Fibroblast of villous mesenchyme (primary cell): ENCODE results near the gene CABLES1. TPM values are rescaled to one million over a fixed set of nuclear protein-coding genes. Genes with fewer than 3 reads are reported as not detected.

Experiments
- DNase-seq: peaks from one replicate; pipeline ENCODE4 v3.0.0-alpha.2; 2010; ENCODE audit warnings: low read depth
- H3K4me3 ChIP-seq: 2 replicates; pipeline ENCODE4 v1.5.1; 2011; ENCODE audit warnings: low read depth, mild to moderate bottlenecking, low read length
- CTCF ChIP-seq: IDR thresholded peaks from 2 replicates; pipeline ENCODE4 v1.5.1; 2012; ENCODE audit warnings: low read depth, mild to moderate bottlenecking, low read length; ENCODE audit not compliant: insufficient read depth
- total RNA-seq: library from RNA; depleted of rRNA; stranded (reverse); fragments of >200 nt; gene quantifications from 2 replicates; pipeline ENCODE4 v1.2.3, GENCODE V29; 2012

CABLES1 gene
- total RNA-seq, 1 donor: 0.43 TPM

GRCh38 chr18:23149570-23149969 is 14.3 kb downstream of the CABLES1 start:
- DNase-seq: no peak
- TF ChIP-seq CTCF: no peak
- H3K4me3 ChIP-seq: no peak overlapping the region

DNA sequence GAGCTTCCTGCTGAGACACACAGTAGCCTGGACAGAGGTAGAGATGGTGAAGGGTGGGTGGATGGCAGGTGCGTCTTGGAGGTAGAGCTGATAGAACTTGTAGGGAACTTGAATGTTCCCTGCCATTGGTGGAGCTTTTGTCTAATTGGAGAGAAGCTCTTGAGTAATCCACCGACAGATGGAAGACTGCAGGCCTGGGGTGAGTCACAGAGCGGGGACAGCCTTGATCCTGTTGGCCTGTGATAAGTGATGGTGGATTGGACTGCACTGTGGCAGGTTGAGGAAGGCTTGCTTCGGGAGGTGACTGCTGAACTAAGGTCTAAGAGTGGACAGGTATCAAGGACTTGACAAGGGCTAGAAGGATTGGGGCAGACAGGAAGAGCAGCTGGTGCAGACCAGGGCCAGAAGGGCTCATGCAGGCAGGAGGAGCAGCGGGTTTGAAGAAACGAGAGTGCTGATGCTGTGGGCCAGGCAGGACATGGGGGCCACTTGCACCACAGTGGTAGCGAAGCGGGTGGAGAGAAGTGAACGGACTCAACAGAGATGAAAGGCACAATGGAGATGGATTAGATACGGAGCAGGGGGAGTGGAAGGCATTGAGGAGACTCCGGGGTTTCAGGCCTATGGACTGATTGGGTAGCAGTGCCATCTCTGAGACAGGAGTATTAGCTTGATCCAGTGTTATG is 16.3 kb downstream of the CABLES1 start:
- DNase-seq: no peak
- H3K4me3 ChIP-seq: no peak overlapping the region
- no peak for TF ChIP-seq CTCF

DNA sequence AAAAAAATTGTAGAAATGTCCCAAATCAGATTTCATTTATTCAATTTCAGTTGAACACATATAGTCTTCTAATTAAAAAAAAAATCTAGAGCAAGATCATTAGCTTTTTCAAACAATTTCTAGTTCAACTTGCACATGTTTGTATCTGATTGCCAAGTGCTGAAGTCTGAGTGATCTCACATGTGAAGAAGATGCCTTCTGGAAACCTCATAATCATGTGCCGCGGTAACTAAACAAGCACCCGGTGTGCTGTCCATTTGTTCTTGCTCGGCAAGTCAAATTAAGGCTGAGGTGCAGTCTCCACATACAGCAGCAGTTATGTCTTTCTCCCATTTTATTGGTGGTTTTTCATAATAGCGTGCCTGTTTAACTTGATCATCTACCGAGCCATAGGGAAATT is 18.7 kb downstream of the CABLES1 start:
- DNase-seq: no peak
- no peak for TF ChIP-seq CTCF
- H3K4me3 ChIP-seq: no peak overlapping the region

DNA sequence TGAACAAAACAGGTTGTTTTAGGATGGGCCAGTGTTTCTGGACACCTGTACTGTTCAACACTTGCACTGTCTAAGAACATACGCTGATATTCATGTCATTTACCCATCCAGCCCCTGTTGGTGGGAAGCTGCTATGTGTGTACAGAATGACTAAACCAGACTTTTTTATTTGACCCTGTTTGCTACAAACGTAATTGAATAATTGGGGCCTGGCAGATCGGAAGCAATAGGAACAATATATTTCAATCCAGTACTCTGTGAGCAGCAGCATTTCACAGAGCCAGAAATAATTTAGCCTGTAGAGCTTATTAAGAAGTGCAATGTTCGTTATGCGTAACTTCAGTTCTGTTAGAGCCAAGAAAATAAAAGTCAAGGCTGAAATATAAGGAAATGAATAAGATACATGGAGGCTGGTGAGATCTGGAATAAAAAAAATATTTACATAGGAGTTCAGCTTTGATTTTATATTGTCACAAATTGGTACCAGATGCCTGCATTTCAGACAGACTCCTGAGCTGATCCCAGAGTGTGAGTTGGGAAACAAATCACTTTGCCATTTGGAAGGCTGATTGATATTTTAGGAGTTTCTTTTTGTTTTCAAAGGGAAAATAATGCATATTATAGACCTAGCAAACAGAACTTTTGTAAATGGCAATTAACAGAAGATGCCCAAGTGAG is 19.7 kb downstream of the CABLES1 start:
- no peak overlapping the region for H3K4me3 ChIP-seq
- TF ChIP-seq CTCF: no peak
- DNase-seq: no peak

GRCh38 chr18:23155537-23155936 is 20.3 kb downstream of the CABLES1 start:
- no peak for DNase-seq
- TF ChIP-seq CTCF: no peak
- H3K4me3 ChIP-seq: no peak overlapping the region

- TF ChIP-seq CTCF: no peak
- no peak overlapping the region for H3K4me3 ChIP-seq
- DNase-seq: no peak
Observed at GRCh38 chr18:23156134-23156533, 20.8 kb downstream of the CABLES1 start.
